NCI-H128 (cell line): ENCODE results near the gene ST3GAL4.

Experiments used
- DNase-seq: peaks from one replicate; lab custom pipeline; 2025; ENCODE audit not compliant: unreplicated experiment; lab: John Stamatoyannopoulos, UW

Gene ST3GAL4

GRCh38 chr11:126329644-126330211, 25.8 kb upstream of the ST3GAL4 start:
- DNase-seq: no peak

GRCh38 chr11:126331286-126331685, 24.2 kb upstream of the ST3GAL4 start:
- DNase-seq: no peak

GRCh38 chr11:126332221-126332711, 23.2 kb upstream of the ST3GAL4 start:
- no peak for DNase-seq

- DNase-seq: no peak
Observed at GRCh38 chr11:126333142-126333541, 22.3 kb upstream of the ST3GAL4 start.

- no peak for DNase-seq
Observed at GRCh38 chr11:126334659-126335462, 20.6 kb upstream of the ST3GAL4 start.

GRCh38 chr11:126335463-126335760, 20.1 kb upstream of the ST3GAL4 start:
- DNase-seq: no peak

GRCh38 chr11:126336138-126336541, 19.3 kb upstream of the ST3GAL4 start:
- DNase-seq: no peak

- no peak for DNase-seq
Observed at GRCh38 chr11:126336671-126337101, 18.8 kb upstream of the ST3GAL4 start.

- no peak for DNase-seq
Observed at GRCh38 chr11:126337126-126337473, 18.4 kb upstream of the ST3GAL4 start.

- DNase-seq: no peak
Observed at GRCh38 chr11:126337474-126338241, 17.8 kb upstream of the ST3GAL4 start.

GRCh38 chr11:126338346-126339055, 17.0 kb upstream of the ST3GAL4 start:
- no peak for DNase-seq

- no peak for DNase-seq
Observed at GRCh38 chr11:126339073-126339862, 16.2 kb upstream of the ST3GAL4 start.

GRCh38 chr11:126339863-126340434, 15.5 kb upstream of the ST3GAL4 start:
- no peak for DNase-seq

GRCh38 chr11:126340960-126341606, 14.4 kb upstream of the ST3GAL4 start:
- DNase-seq: no peak

GRCh38 chr11:126341760-126342161, 13.7 kb upstream of the ST3GAL4 start:
- DNase-seq: no peak

GRCh38 chr11:126343051-126343450, 12.4 kb upstream of the ST3GAL4 start:
- DNase-seq: no peak

- no peak for DNase-seq
Observed at GRCh38 chr11:126344141-126345080, 11.1 kb upstream of the ST3GAL4 start.

GRCh38 chr11:126345283-126345682, 10.2 kb upstream of the ST3GAL4 start:
- DNase-seq: no peak
